MCF 10A (cell line): Measurements from ENCODE around the gene E2F1. TPM values are rescaled to one million over a fixed set of nuclear protein-coding genes. Genes with fewer than 3 reads are reported as not detected.

Source experiments
- BruUV-seq: library from RNA; stranded (reverse); fragments of 400-500 nt; replicated peaks from 2 replicates; lab custom pipeline; 2021; lab: Mats Ljungman, UMichigan
- CTCF ChIA-PET: fragments of 300-600 bp; sonication (Branson Sonifier 250); formaldehyde crosslinking; extraction: SDS; loops from one replicate; lab custom pipeline; 2021; ENCODE audit warnings: antibody characterized with exemption, inconsistent platforms; lab: Yijun Ruan, JAX
- POLR2A ChIA-PET: fragments of 300-600, 350-650 bp; sonication (Branson Sonifier 250); formaldehyde crosslinking; extraction: SDS; loops from one replicate; lab custom pipeline; 2020; ENCODE audit warnings: antibody characterized with exemption, inconsistent platforms; lab: Yijun Ruan, JAX
- DNase-seq: peaks from one replicate; pipeline ENCODE4 v3.0.0-alpha.2; 2018; ENCODE audit not compliant: unreplicated experiment
- H3K27ac Mint-ChIP-seq: one replicate; pipeline ENCODE4 v1.8.0; 2022; ENCODE audit warnings: mild to moderate bottlenecking, low read depth, mixed read lengths; ENCODE audit not compliant: unreplicated experiment
- H3K27me3 Mint-ChIP-seq: one replicate; pipeline ENCODE4 v1.8.0; 2022; ENCODE audit warnings: mixed read lengths; ENCODE audit not compliant: insufficient read depth, unreplicated experiment
- H3K36me3 Mint-ChIP-seq: one replicate; pipeline ENCODE4 v1.8.0; 2022; ENCODE audit warnings: mild to moderate bottlenecking, moderate library complexity, mixed read lengths; ENCODE audit not compliant: insufficient read depth, unreplicated experiment
- H3K4me1 Mint-ChIP-seq: one replicate; pipeline ENCODE4 v1.8.0; 2022; ENCODE audit warnings: mixed read lengths; ENCODE audit not compliant: insufficient read depth, unreplicated experiment
- H3K4me3 Mint-ChIP-seq: one replicate; pipeline ENCODE4 v1.8.0; 2022; ENCODE audit warnings: mild to moderate bottlenecking, moderate library complexity, mixed read lengths; ENCODE audit not compliant: unreplicated experiment
- H3K9me3 Mint-ChIP-seq: one replicate; pipeline ENCODE4 v1.8.0; 2022; ENCODE audit warnings: mixed read lengths; ENCODE audit not compliant: unreplicated experiment
- CTCF ChIP-seq: fragments of 200-600 bp; IDR thresholded peaks from one replicate; pipeline ENCODE4 v1.8.0; 2022; ENCODE audit warnings: antibody characterized with exemption, mild to moderate bottlenecking; ENCODE audit not compliant: unreplicated experiment
- intact Hi-C: fragments of 100-400 bp; cut with micrococcal nuclease; formaldehyde crosslinking; loops from 2 replicates; pipeline ENCODE4 v1.14.1; 2022
- total RNA-seq: library from RNA; stranded (reverse); gene quantifications from 2 replicates; pipeline ENCODE4 v1.2.3, GENCODE V29; 2022

Gene E2F1
- total RNA-seq, 1 experiment from 2014 or later = 3.7 TPM

DNA sequence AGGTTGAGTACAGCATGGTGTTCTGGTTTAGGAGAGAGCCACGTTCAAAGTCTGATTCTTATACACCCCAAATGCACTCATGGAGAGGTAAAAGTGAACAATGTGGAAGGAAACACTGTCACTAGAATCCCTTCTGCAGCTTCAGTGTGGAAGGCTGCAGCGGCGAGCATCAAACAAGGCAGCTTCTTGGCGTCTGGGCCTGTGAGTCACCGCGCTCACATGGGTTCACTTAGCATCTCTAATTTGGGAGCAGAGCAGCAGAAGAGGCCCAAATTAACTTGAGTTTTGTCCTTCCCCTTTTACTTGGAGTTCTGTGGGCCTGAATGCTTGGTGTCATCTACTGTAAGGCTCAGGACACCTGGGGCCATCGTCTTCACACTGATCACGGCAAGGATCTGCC lies 10.9 kb upstream of the E2F1 start:
- DNase-seq = no peak
- H3K9me3 Mint-ChIP-seq = no peaks in the 10 kb centered on the region
- BruUV-seq = no TSS peak
- CTCF ChIA-PET = no interaction called here
- POLR2A ChIA-PET = no interaction called here
- no peak overlapping the region for H3K27ac Mint-ChIP-seq
- no peaks in the 10 kb centered on the region for H3K4me1 Mint-ChIP-seq
- H3K4me3 Mint-ChIP-seq = no peak overlapping the region
- H3K27me3 Mint-ChIP-seq = no peaks in the 10 kb centered on the region
- intact Hi-C loops = no loop called here
- no peak for TF ChIP-seq CTCF
- peaks cover under 1% of the 10 kb centered on the region for H3K36me3 Mint-ChIP-seq

DNA sequence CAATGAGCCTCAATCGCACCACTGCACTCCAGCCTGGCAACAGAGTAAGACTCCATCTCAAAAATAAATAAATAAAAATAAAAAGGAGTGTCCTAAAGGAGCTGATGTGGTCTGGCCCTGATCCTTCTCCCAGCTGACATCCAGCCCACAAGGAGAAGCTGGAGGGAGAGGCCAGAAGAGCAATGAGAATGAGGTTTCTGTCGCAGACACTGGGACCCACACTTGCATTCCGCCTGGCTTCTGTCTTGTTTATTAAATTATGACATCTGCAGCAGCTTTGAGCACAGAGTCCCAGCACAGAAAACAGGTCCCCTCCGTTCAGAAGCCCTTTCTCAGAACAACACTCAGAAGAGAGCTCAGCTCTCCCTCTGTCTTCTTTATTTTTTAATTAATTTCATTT lies 10.3 kb upstream of the E2F1 start:
- no TSS peak for BruUV-seq
- CTCF ChIA-PET = interaction anchor here (0.7 kb wide), 1 partner anchor 1242 kb away, joined by 4 read pairs; no protein-coding TSS in a partner anchor
- Mint-ChIP-seq H3K9me3 (no peaks in the 10 kb centered on the region), H3K27me3 (no peaks in the 10 kb centered on the region), H3K36me3 (no peaks in the 10 kb centered on the region), H3K4me3 (no peak overlapping the region), H3K27ac (no peak overlapping the region), H3K4me1 (no peaks in the 10 kb centered on the region)
- POLR2A ChIA-PET = interaction anchor here (0.7 kb wide), 1 partner anchor 24 kb away, joined by 4 read pairs; the partner anchor contains the start of gene PXMP4
- intact Hi-C loops = no loop called here
- no peak for DNase-seq
- no peak for TF ChIP-seq CTCF

GRCh38 chr20:33694639-33695012 lies 8.4 kb upstream of the E2F1 start:
- Mint-ChIP-seq H3K27me3 (no peaks in the 10 kb centered on the region), H3K27ac (no peak overlapping the region), H3K4me3 (no peak overlapping the region), H3K4me1 (no peaks in the 10 kb centered on the region), H3K36me3 (no peaks in the 10 kb centered on the region), H3K9me3 (no peaks in the 10 kb centered on the region)
- DNase-seq = no peak
- ChIA-PET CTCF (no interaction called here), POLR2A (interaction anchor here (1.0 kb wide), 1 partner anchor 12 kb away, joined by 3 read pairs; no protein-coding TSS in a partner anchor)
- intact Hi-C loops = no loop called here
- BruUV-seq = no TSS peak
- TF ChIP-seq CTCF = no peak

DNA sequence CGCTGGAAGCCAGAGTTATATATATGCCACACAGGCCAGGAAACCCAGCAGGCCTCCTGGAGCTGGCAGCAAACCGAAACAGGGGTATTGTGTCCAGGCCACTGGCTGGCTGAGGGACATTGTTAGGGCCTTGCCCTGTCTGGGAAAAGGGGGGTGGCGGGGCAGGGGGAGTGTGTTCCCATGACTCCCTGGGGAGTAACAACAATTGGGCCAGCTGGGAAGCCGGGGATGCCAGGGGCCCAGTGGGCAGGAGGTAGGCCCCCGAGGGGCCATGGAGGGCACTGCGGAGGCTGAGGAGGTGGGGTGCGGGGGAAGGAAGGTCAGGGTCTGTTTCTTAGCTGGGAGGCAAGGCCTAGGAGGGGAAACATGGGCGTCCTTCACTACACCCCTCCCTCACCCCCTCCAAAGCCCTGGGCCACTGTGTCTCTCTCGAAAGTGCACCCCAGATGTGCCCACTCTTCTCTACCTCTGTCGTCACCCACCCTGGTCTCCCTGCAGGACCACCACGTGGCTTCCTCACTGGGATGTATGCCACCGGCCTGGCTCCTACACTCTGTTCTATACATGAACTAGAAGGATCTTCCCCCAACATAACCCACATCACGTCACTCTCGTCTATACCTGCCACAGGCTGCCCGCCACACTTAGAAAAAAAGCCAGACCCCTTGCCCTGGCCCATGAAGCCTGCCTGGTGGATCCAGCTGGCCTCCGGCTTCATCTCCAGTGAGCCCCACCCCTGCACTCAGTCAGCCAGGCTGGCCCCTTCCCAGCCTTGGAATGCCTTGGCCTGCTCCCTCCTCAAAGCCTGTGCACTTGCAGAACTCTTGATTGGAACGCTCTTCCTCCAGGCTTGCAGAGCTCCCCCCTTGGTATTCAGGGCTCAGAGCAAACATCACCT lies 7.8 kb upstream of the E2F1 start:
- ChIA-PET POLR2A (interaction anchor here (0.7 to 1.0 kb wide), 3 partner anchors 13 to 127 kb away, joined by 3 to 4 read pairs (median 3); no protein-coding TSS in a partner anchor), CTCF (no interaction called here)
- Mint-ChIP-seq H3K36me3 (no peaks in the 10 kb centered on the region), H3K27ac (no peak overlapping the region), H3K4me3 (no peak overlapping the region), H3K27me3 (no peaks in the 10 kb centered on the region), H3K4me1 (no peaks in the 10 kb centered on the region), H3K9me3 (no peaks in the 10 kb centered on the region)
- BruUV-seq = no TSS peak
- DNase-seq = no peak
- intact Hi-C loops = no loop called here
- no peak for TF ChIP-seq CTCF
